Neural cell (in vitro differentiated cells): ENCODE results near the gene NDST3.

Experiments
- EP300 ChIP-seq: fragments of 450-650 bp; conservative IDR thresholded peaks from 2 replicates; pipeline ENCODE4 v1.6.1; 2014; ENCODE audit warnings: antibody characterized with exemption, mild to moderate bottlenecking, moderate library complexity; ENCODE audit not compliant: poor library complexity, severe bottlenecking
- EZH2 ChIP-seq: fragments of 200-600, 300-800 bp; shearing (Covaris generic), sonication (generic); IDR thresholded peaks from 2 replicates; pipeline ENCODE4 v1.6.1; 2014; ENCODE audit warnings: antibody characterized with exemption, low read length, borderline replicate concordance, mild to moderate bottlenecking; ENCODE audit not compliant: insufficient read depth, poor library complexity, severe bottlenecking
- MXI1 ChIP-seq: fragments of 450-650 bp; conservative IDR thresholded peaks from 2 replicates; pipeline ENCODE4 v1.6.1; 2014; ENCODE audit warnings: antibody characterized with exemption, mild to moderate bottlenecking; ENCODE audit not compliant: poor library complexity, severe bottlenecking
- POLR2AphosphoS5 ChIP-seq: IDR thresholded peaks from 2 replicates; pipeline ENCODE4 v1.6.1; 2012
- RAD21 ChIP-seq: fragments of 450-650 bp; conservative IDR thresholded peaks from 2 replicates; pipeline ENCODE4 v1.6.1; 2014; ENCODE audit warnings: antibody characterized with exemption, mild to moderate bottlenecking, moderate library complexity
- SMC3 ChIP-seq: fragments of 450-650 bp; conservative IDR thresholded peaks from 2 replicates; pipeline ENCODE4 v1.6.1; 2014; ENCODE audit warnings: antibody characterized with exemption, mild to moderate bottlenecking, moderate library complexity; ENCODE audit not compliant: poor library complexity
- TAF1 ChIP-seq: IDR thresholded peaks from 2 replicates; pipeline ENCODE4 v1.6.1; 2012; ENCODE audit warnings: low read depth
- TF ChIP-seq, protein P1 (sequence below): fragments of 450-650 bp; IDR thresholded peaks from 2 replicates; pipeline ENCODE4 v1.5.1; 2014; ENCODE audit warnings: antibody characterized with exemption, mild to moderate bottlenecking, moderate library complexity; ENCODE audit not compliant: poor library complexity, severe bottlenecking
- TF ChIP-seq, protein P2 (sequence below): IDR thresholded peaks from 2 replicates; pipeline ENCODE4 v1.6.1; 2012; ENCODE audit warnings: borderline replicate concordance

DNA sequence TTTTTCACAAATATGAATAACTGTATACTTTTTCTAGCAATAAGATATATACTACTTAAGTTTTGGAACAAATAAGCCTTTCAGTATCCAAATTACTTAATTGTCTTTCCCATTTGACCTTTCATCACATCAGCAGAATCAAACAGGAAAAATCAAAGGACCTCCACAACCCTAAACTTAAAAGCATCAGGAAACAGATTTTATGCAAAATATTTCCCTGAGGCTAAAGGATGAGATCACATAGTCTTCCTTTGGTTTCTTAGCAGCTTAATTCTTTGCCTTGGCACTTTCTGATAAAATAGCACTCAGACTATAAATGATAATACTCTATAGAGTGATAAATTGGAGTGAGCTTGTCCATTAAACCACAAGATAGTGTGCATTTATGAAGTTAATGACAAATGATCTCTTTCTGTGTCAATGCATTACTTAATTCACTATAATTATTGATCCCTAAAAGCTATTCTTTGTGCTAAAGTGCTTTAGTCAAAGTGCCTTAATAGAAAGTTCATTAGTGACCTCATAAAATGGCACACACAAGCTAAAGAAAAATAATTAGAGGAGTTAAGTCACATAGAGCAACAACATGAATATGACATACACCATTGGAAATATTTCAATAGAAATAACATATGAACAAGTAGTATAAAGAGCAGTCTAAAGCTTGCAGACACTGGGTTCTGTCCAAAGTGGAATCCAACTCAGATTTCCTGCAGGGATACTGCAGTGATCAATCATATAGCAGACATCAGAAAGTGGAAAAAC lies 15.7 kb upstream of the NDST3 start:
- TF ChIP-seq POLR2AphosphoS5 (no peak), RAD21 (no peak), EZH2 (no peak), SMC3 (no peak), TAF1 (no peak), MXI1 (no peak), EP300 (no peak)
- TF ChIP-seq, protein P1, sequence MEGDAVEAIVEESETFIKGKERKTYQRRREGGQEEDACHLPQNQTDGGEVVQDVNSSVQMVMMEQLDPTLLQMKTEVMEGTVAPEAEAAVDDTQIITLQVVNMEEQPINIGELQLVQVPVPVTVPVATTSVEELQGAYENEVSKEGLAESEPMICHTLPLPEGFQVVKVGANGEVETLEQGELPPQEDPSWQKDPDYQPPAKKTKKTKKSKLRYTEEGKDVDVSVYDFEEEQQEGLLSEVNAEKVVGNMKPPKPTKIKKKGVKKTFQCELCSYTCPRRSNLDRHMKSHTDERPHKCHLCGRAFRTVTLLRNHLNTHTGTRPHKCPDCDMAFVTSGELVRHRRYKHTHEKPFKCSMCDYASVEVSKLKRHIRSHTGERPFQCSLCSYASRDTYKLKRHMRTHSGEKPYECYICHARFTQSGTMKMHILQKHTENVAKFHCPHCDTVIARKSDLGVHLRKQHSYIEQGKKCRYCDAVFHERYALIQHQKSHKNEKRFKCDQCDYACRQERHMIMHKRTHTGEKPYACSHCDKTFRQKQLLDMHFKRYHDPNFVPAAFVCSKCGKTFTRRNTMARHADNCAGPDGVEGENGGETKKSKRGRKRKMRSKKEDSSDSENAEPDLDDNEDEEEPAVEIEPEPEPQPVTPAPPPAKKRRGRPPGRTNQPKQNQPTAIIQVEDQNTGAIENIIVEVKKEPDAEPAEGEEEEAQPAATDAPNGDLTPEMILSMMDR, result no peak
- TF ChIP-seq, protein P2, sequence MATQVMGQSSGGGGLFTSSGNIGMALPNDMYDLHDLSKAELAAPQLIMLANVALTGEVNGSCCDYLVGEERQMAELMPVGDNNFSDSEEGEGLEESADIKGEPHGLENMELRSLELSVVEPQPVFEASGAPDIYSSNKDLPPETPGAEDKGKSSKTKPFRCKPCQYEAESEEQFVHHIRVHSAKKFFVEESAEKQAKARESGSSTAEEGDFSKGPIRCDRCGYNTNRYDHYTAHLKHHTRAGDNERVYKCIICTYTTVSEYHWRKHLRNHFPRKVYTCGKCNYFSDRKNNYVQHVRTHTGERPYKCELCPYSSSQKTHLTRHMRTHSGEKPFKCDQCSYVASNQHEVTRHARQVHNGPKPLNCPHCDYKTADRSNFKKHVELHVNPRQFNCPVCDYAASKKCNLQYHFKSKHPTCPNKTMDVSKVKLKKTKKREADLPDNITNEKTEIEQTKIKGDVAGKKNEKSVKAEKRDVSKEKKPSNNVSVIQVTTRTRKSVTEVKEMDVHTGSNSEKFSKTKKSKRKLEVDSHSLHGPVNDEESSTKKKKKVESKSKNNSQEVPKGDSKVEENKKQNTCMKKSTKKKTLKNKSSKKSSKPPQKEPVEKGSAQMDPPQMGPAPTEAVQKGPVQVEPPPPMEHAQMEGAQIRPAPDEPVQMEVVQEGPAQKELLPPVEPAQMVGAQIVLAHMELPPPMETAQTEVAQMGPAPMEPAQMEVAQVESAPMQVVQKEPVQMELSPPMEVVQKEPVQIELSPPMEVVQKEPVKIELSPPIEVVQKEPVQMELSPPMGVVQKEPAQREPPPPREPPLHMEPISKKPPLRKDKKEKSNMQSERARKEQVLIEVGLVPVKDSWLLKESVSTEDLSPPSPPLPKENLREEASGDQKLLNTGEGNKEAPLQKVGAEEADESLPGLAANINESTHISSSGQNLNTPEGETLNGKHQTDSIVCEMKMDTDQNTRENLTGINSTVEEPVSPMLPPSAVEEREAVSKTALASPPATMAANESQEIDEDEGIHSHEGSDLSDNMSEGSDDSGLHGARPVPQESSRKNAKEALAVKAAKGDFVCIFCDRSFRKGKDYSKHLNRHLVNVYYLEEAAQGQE, result no peak
